Gastrocnemius medialis (tissue), 4 donors: ENCODE results near the gene TWF2.
"Not testable (repeated sequence)": the region's sequence is repeated elsewhere in the genome, so short reads cannot be mapped to it uniquely, and the experiment has no call there.

Experiments
- POLR2A ChIP-seq, 2 donors: fragments of 450-650 bp; IDR thresholded peaks; one replicate each; pipeline ENCODE4 v1.6.1; 2017; ENCODE audit warnings: antibody characterized with exemption in 2 of 2, mild to moderate bottlenecking in 2 of 2, moderate library complexity in 2 of 2
- TF ChIP-seq, protein P1 (sequence below), 5 experiments: fragments of 450-650 bp in 3 of 5; fragments of 200-600 bp in 2 of 5; sonication (generic) in 2 of 5; IDR thresholded peaks in 4 of 5; conservative IDR thresholded peaks in 1 of 5; 1 replicate in 4 of 5; 2 replicates in 1 of 5; pipeline ENCODE4 v1.5.1; 2016 to 2019; ENCODE audit warnings: antibody characterized with exemption in 5 of 5, mild to moderate bottlenecking in 3 of 5, moderate library complexity in 3 of 5

DNA sequence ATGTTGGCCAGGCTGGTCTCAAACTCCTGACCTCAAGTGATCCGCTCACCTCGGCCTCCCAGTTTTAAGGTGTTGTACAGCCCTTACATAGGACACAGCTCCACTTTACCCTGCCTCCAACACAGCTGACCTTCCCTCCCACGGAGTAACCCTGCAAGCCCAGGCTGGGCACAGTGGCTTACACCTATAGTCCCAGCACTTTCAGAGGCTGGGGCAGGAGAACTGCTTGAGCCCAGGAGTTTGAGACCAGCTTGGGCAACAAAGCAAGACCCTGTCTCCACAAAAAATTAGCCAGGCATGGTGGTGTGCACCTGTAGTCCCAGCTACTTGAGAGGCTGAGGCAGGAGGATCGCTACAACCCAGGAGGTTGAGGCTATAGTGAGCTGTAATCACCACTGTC is 45.1 kb upstream of the TWF2 start:
- not testable (repeated sequence) for TF ChIP-seq POLR2A (IDR thresholded peaks at IDR 0.05)
- TF ChIP-seq, protein P1, sequence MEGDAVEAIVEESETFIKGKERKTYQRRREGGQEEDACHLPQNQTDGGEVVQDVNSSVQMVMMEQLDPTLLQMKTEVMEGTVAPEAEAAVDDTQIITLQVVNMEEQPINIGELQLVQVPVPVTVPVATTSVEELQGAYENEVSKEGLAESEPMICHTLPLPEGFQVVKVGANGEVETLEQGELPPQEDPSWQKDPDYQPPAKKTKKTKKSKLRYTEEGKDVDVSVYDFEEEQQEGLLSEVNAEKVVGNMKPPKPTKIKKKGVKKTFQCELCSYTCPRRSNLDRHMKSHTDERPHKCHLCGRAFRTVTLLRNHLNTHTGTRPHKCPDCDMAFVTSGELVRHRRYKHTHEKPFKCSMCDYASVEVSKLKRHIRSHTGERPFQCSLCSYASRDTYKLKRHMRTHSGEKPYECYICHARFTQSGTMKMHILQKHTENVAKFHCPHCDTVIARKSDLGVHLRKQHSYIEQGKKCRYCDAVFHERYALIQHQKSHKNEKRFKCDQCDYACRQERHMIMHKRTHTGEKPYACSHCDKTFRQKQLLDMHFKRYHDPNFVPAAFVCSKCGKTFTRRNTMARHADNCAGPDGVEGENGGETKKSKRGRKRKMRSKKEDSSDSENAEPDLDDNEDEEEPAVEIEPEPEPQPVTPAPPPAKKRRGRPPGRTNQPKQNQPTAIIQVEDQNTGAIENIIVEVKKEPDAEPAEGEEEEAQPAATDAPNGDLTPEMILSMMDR (IDR thresholded peaks at IDR 0.05 in 4 of 5, conservative IDR thresholded peaks at IDR 0.05 in 1 of 5) = not testable (repeated sequence)
